SK-N-SH treated with all-trans-retinoic acid at 6 μM for 48 hours (cell line): ENCODE measurements around the gene HIPK3.

ENCODE experiments used
- BACH2 ChIP-seq: fragments of 250-450 bp; sonication (Bioruptor Pico); IDR thresholded peaks from 2 replicates; pipeline ENCODE4 v1.9.0; 2021; ENCODE audit warnings: mild to moderate bottlenecking, borderline replicate concordance
- OSR1 ChIP-seq: fragments of 250-450 bp; sonication (Bioruptor Pico); IDR thresholded peaks from 2 replicates; pipeline ENCODE4 v1.8.0; 2022; ENCODE audit warnings: moderate library complexity, mild to moderate bottlenecking, inconsistent platforms
- PPARA ChIP-seq: fragments of 250-450 bp; sonication (Bioruptor Pico); IDR thresholded peaks from 2 replicates; pipeline ENCODE4 v1.5.0; 2020; ENCODE audit warnings: mild to moderate bottlenecking, borderline replicate concordance
- RARB ChIP-seq: fragments of 250-450 bp; sonication (Bioruptor Pico); IDR thresholded peaks from 2 replicates; pipeline ENCODE4 v1.8.0; 2021; ENCODE audit warnings: mild to moderate bottlenecking, moderate library complexity
- SNAI2 ChIP-seq: fragments of 250-450 bp; sonication (Bioruptor Pico); IDR thresholded peaks from 2 replicates; pipeline ENCODE4 v1.5.0; 2020; ENCODE audit warnings: mild to moderate bottlenecking, moderate library complexity
- ZFP3 ChIP-seq: fragments of 250-450 bp; sonication (Bioruptor Pico); IDR thresholded peaks from 2 replicates; pipeline ENCODE4 v1.5.0; 2020; ENCODE audit warnings: mild to moderate bottlenecking, moderate library complexity
- ZFP30 ChIP-seq: fragments of 450-650 bp; formaldehyde crosslinking; IDR thresholded peaks from 2 replicates; pipeline ENCODE4 v1.5.0; 2022; ENCODE audit warnings: mild to moderate bottlenecking, moderate library complexity
- ZNF8 ChIP-seq: fragments of 450-650 bp; formaldehyde crosslinking; IDR thresholded peaks from 2 replicates; pipeline ENCODE4 v1.5.0; 2020; ENCODE audit warnings: mild to moderate bottlenecking, moderate library complexity
- TF ChIP-seq, protein P1 (sequence below): fragments of 250-450 bp; sonication (Bioruptor Pico); IDR thresholded peaks from 2 replicates; pipeline ENCODE4 v1.8.0; 2020; ENCODE audit warnings: mild to moderate bottlenecking, moderate library complexity, borderline replicate concordance
- TF ChIP-seq, protein P2 (sequence below): fragments of 250-450 bp; sonication (Bioruptor Pico); IDR thresholded peaks from 2 replicates; pipeline ENCODE4 v1.5.1; 2020; ENCODE audit warnings: low read depth, mild to moderate bottlenecking, moderate library complexity
- TF ChIP-seq, protein P3 (sequence below): fragments of 250-450 bp; sonication (Bioruptor Pico); IDR thresholded peaks from 2 replicates; pipeline ENCODE4 v1.5.0; 2020; ENCODE audit warnings: mild to moderate bottlenecking, moderate library complexity

DNA sequence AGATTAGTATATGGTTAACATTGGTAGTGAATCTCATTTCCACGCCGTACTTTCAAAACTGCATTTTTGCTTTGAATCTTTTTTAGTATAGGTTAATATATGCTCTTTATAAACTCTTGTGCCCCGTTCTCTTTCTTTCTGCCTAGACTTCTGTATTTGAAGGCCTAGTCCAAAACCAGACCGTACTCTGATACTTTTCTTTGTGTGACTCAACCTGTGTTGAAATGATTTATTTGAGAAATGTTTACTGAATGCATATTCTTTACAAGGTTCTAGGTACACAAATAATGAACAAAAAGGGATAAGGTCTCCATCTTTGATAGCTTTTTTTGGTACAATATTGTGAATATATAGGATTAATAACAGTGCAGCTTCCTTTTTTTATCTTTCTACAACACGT, 68.3 kb downstream of the HIPK3 start:
- TF ChIP-seq BACH2 (CRISPR knock-in tag): no peak
- TF ChIP-seq ZFP30 (CRISPR knock-in tag): no peak
- TF ChIP-seq ZNF8: no peak
- TF ChIP-seq, protein P1, sequence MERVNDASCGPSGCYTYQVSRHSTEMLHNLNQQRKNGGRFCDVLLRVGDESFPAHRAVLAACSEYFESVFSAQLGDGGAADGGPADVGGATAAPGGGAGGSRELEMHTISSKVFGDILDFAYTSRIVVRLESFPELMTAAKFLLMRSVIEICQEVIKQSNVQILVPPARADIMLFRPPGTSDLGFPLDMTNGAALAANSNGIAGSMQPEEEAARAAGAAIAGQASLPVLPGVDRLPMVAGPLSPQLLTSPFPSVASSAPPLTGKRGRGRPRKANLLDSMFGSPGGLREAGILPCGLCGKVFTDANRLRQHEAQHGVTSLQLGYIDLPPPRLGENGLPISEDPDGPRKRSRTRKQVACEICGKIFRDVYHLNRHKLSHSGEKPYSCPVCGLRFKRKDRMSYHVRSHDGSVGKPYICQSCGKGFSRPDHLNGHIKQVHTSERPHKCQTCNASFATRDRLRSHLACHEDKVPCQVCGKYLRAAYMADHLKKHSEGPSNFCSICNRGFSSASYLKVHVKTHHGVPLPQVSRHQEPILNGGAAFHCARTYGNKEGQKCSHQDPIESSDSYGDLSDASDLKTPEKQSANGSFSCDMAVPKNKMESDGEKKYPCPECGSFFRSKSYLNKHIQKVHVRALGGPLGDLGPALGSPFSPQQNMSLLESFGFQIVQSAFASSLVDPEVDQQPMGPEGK (CRISPR knock-in tag): no peak
- no peak for TF ChIP-seq PPARA (CRISPR knock-in tag)
- no peak for TF ChIP-seq RARB (CRISPR knock-in tag)
- TF ChIP-seq OSR1 (CRISPR knock-in tag): no peak
- TF ChIP-seq, protein P2, sequence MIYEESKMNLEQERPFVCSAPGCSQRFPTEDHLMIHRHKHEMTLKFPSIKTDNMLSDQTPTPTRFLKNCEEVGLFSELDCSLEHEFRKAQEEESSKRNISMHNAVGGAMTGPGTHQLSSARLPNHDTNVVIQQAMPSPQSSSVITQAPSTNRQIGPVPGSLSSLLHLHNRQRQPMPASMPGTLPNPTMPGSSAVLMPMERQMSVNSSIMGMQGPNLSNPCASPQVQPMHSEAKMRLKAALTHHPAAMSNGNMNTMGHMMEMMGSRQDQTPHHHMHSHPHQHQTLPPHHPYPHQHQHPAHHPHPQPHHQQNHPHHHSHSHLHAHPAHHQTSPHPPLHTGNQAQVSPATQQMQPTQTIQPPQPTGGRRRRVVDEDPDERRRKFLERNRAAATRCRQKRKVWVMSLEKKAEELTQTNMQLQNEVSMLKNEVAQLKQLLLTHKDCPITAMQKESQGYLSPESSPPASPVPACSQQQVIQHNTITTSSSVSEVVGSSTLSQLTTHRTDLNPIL (CRISPR knock-in tag): no peak
- no peak for TF ChIP-seq SNAI2 (CRISPR knock-in tag)
- TF ChIP-seq, protein P3, sequence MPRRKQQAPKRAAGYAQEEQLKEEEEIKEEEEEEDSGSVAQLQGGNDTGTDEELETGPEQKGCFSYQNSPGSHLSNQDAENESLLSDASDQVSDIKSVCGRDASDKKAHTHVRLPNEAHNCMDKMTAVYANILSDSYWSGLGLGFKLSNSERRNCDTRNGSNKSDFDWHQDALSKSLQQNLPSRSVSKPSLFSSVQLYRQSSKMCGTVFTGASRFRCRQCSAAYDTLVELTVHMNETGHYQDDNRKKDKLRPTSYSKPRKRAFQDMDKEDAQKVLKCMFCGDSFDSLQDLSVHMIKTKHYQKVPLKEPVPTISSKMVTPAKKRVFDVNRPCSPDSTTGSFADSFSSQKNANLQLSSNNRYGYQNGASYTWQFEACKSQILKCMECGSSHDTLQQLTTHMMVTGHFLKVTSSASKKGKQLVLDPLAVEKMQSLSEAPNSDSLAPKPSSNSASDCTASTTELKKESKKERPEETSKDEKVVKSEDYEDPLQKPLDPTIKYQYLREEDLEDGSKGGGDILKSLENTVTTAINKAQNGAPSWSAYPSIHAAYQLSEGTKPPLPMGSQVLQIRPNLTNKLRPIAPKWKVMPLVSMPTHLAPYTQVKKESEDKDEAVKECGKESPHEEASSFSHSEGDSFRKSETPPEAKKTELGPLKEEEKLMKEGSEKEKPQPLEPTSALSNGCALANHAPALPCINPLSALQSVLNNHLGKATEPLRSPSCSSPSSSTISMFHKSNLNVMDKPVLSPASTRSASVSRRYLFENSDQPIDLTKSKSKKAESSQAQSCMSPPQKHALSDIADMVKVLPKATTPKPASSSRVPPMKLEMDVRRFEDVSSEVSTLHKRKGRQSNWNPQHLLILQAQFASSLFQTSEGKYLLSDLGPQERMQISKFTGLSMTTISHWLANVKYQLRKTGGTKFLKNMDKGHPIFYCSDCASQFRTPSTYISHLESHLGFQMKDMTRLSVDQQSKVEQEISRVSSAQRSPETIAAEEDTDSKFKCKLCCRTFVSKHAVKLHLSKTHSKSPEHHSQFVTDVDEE (CRISPR knock-in tag): no peak
- no peak for TF ChIP-seq ZFP3 (CRISPR knock-in tag)
